Panc1 (cell line): Measurements from ENCODE around the gene SLC2A5. TPM values are rescaled to one million over a fixed set of nuclear protein-coding genes. Genes with fewer than 3 reads are reported as not detected.

Experiments
- ATAC-seq: fragments of 200-7000 bp; cut with Tn5 transposase; 2 replicates; pipeline ENCODE4 v1.9.1; 2020; ENCODE audit warnings: mild to moderate bottlenecking, moderate library complexity
- BruUV-seq: library from RNA; stranded (reverse); fragments of 400-500 nt; replicated peaks from 2 replicates; lab custom pipeline; 2021; lab: Mats Ljungman, UMichigan
- CTCF ChIA-PET: fragments of 300-600 bp; sonication (Branson Sonifier 250); formaldehyde crosslinking; loops from one replicate; lab custom pipeline; 2022; ENCODE audit warnings: antibody characterized with exemption; lab: Charles Lee
- POLR2A ChIA-PET: fragments of 300-600 bp; sonication (Branson Sonifier 250); formaldehyde crosslinking; loops from one replicate; lab custom pipeline; 2022; ENCODE audit warnings: antibody characterized with exemption; lab: Charles Lee
- DNase-seq: peaks from one replicate; pipeline ENCODE4 v3.0.0-alpha.2; 2010; ENCODE audit warnings: low read depth, low spot score
- H3K27ac ChIP-seq: 2 replicates; pipeline ENCODE4 v1.5.1; 2011; ENCODE audit warnings: mild to moderate bottlenecking, low read length, inconsistent platforms
- H3K27me3 ChIP-seq: fragments of 200-500 bp; sonication (Bioruptor generic); 2 replicates; pipeline ENCODE4 v1.6.0; 2014; ENCODE audit warnings: low read length, inconsistent platforms; ENCODE audit not compliant: control insufficient read depth, insufficient read depth
- H3K36me3 ChIP-seq: fragments of 200-500 bp; sonication (Bioruptor generic); 2 replicates; pipeline ENCODE4 v1.5.1; 2014; ENCODE audit warnings: inconsistent platforms, mild to moderate bottlenecking, low read length, moderate library complexity; ENCODE audit not compliant: control insufficient read depth, insufficient read depth
- H3K4me1 ChIP-seq: 2 replicates; pipeline ENCODE4 v1.5.1; 2011; ENCODE audit warnings: inconsistent platforms, mild to moderate bottlenecking, low read length, moderate library complexity; ENCODE audit not compliant: control insufficient read depth, insufficient read depth
- H3K4me3 ChIP-seq, 2 experiments: 2 replicates each; pipeline ENCODE4 v1.5.1; 2011 to 2012; ENCODE audit warnings: low read depth in 2 of 2, low read length in 2 of 2, mild to moderate bottlenecking in 2 of 2, inconsistent platforms in 1 of 2, moderate library complexity in 1 of 2
- H3K9me3 ChIP-seq: fragments of 200-500 bp; sonication (Bioruptor generic); 2 replicates; pipeline ENCODE4 v1.5.1; 2014; ENCODE audit warnings: low read depth, mild to moderate bottlenecking, inconsistent platforms, low read length, moderate library complexity; ENCODE audit not compliant: control insufficient read depth, insufficient read depth
- CTCF ChIP-seq: fragments of 450-650 bp; IDR thresholded peaks from 2 replicates; pipeline ENCODE4 v1.5.1; 2017; ENCODE audit warnings: mild to moderate bottlenecking
- POLR2AphosphoS5 ChIP-seq: IDR thresholded peaks from 2 replicates; pipeline ENCODE4 v1.6.1; 2012; ENCODE audit warnings: mild to moderate bottlenecking, low read depth, low read length, moderate library complexity
- REST ChIP-seq, 2 experiments: IDR thresholded peaks; 2 replicates each; pipeline ENCODE4 v1.6.1; 2011 to 2012; ENCODE audit warnings: low read depth in 2 of 2, control low read depth in 1 of 2, low read length in 1 of 2, mild to moderate bottlenecking in 1 of 2, moderate library complexity in 1 of 2; ENCODE audit not compliant: insufficient read depth in 1 of 2
- SIN3A ChIP-seq: IDR thresholded peaks from 2 replicates; pipeline ENCODE4 v1.6.1; 2012; ENCODE audit warnings: low read depth, mild to moderate bottlenecking, low read length, moderate library complexity, borderline replicate concordance; ENCODE audit not compliant: insufficient read depth
- TCF7L2 ChIP-seq: IDR thresholded peaks from 2 replicates; pipeline ENCODE4 v1.6.1; 2011; ENCODE audit warnings: mild to moderate bottlenecking, low read depth, low read length, inconsistent platforms
- in situ Hi-C: cut with HindIII; loops from 2 replicates; pipeline ENCODE4 v1.10.0; 2016; ENCODE audit warnings: low sequenced_read_pairs, low pct_unique_long_range_greater_than_20kb
- intact Hi-C: fragments of 100-400 bp; cut with micrococcal nuclease; formaldehyde crosslinking; loops from one replicate; pipeline ENCODE4 v1.10.0; 2022; ENCODE audit not compliant: unreplicated experiment
- total RNA-seq: library from RNA; stranded (reverse); gene quantifications from one replicate; pipeline ENCODE4 v1.2.1, GENCODE V29; 2021; ENCODE audit not compliant: unreplicated experiment

Gene SLC2A5
- total RNA-seq, 1 experiment from 2014 or later = 0.26 TPM

- ATAC-seq = no peak
- Histone ChIP-seq H3K27me3 (no peaks in the 10 kb centered on the region), H3K9me3 (no peaks in the 10 kb centered on the region), H3K4me3 (no peak overlapping the region), H3K36me3 (no peaks in the 10 kb centered on the region), H3K27ac (no peak overlapping the region), H3K4me1 (no peaks in the 10 kb centered on the region)
- ChIA-PET POLR2A (interaction anchor here (0.5 kb wide), 2 partner anchors 63 to 887 kb away, joined by 6 to 10 read pairs; no protein-coding TSS in a partner anchor), CTCF (interaction anchor here (0.5 kb wide), 1 partner anchor 95 kb away, joined by 4 read pairs; no protein-coding TSS in a partner anchor)
- intact Hi-C loops (no loop called here), in situ Hi-C loops (no loop called here)
- TF ChIP-seq TCF7L2 (no peak), POLR2AphosphoS5 (no peak), CTCF (no peak), REST (IDR thresholded peaks at IDR 0.05; ENCODE audit: insufficient read depth in 1 of 2, low read depth in 2 of 2, low read length in 1 of 2) (no peak), SIN3A (no peak)
- BruUV-seq = no TSS peak
- DNase-seq = no peak
Observed at GRCh38 chr1:9107136-9107535, 37.7 kb upstream of the SLC2A5 start.

GRCh38 chr1:9106286-9106685 lies 36.9 kb upstream of the SLC2A5 start:
- Histone ChIP-seq H3K9me3 (no peaks in the 10 kb centered on the region), H3K4me3 (no peak overlapping the region), H3K36me3 (no peaks in the 10 kb centered on the region), H3K4me1 (no peaks in the 10 kb centered on the region), H3K27ac (no peak overlapping the region), H3K27me3 (no peaks in the 10 kb centered on the region)
- POLR2A ChIA-PET = interaction anchor here (0.6 kb wide), 1 partner anchor 73 kb away, joined by 12 read pairs; no protein-coding TSS in a partner anchor
- ATAC-seq = no peak
- intact Hi-C loops (no loop called here), in situ Hi-C loops (no loop called here)
- no peak for DNase-seq
- TF ChIP-seq REST (IDR thresholded peaks at IDR 0.05; ENCODE audit: insufficient read depth in 1 of 2, low read depth in 2 of 2, low read length in 1 of 2) (no peak), TCF7L2 (no peak), SIN3A (no peak), POLR2AphosphoS5 (no peak), CTCF (no peak)
- no TSS peak for BruUV-seq
- CTCF ChIA-PET = no interaction called here
